HUES64 (cell line): Measurements from ENCODE around the gene HSH2D.

ENCODE experiments used
- H3K27ac ChIP-seq: 2 replicates; pipeline ENCODE4 v1.7.0; 2013; ENCODE audit warnings: low read depth, low read length, inconsistent platforms
- H3K27me3 ChIP-seq: 2 replicates; pipeline ENCODE4 v1.6.1; 2013; ENCODE audit warnings: mild to moderate bottlenecking, low read length; ENCODE audit not compliant: insufficient read depth
- H3K36me3 ChIP-seq: 2 replicates; pipeline ENCODE4 v1.6.1; 2013; ENCODE audit warnings: mild to moderate bottlenecking, low read length; ENCODE audit not compliant: insufficient read depth
- H3K4me1 ChIP-seq: 2 replicates; pipeline ENCODE4 v1.6.1; 2013; ENCODE audit warnings: mild to moderate bottlenecking, low read length, moderate library complexity; ENCODE audit not compliant: insufficient read depth
- H3K4me3 ChIP-seq: 2 replicates; pipeline ENCODE4 v1.5.1; 2013; ENCODE audit warnings: mild to moderate bottlenecking, low read length, moderate library complexity
- H3K9ac ChIP-seq: 2 replicates; pipeline ENCODE4 v1.6.1; 2013; ENCODE audit warnings: mild to moderate bottlenecking, low read depth, low read length
- H3K9me3 ChIP-seq: 2 replicates; pipeline ENCODE4 v1.6.1; 2013; ENCODE audit warnings: low read depth, low read length; ENCODE audit not compliant: insufficient read depth
- WGBS: fragments of 150-250, 120-280 bp; methylation state at CpG from one replicate; pipeline ENCODE4 v1.1.7; 2013; ENCODE audit warnings: missing lambda C conversion rate; 5-methylcytosine and 5-hydroxymethylcytosine counted together

The HSH2D gene

DNA sequence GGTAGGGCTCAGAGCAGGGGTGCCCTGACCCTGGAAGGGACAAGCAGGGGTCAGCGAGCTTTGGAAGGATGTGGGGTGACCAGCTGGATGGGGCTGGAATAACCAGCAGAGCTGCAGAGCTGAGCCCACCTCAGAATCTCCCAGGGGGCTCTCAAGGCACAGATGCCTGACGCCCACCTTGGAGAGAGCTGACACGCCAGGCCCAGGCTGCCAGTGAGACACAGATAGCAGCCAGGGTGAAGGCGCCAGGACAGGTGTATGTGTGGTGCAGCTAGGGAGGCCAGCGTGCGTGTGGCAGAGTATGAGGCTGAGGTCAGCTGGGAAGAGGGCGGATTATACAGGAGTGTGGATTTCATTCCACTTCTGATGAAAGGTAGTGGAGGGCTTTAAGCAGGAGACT is 63.2 kb downstream of the HSH2D start:
- H3K27me3 ChIP-seq = no peaks in the 10 kb centered on the region

DNA sequence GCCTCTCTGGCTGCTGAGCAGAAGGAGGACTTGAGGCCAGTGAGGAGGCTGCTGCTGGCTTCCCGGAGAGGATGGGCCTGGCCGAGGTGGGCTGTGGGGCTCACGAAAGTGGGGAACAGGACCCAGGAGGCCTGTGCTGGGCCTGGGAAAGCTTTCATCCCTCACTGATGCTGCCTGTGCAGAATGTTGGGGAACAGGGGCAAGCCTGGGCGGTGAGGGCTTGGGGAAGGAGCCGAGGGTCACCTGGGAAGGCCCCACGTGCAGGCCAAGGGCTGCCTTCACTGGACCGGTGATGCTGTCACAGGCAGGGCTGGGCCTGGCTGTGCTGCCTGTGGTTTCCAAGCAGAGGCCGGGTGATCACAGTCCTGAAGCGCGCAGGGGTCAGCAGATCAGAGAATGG is 63.6 kb downstream of the HSH2D start:
- H3K36me3 ChIP-seq = peaks cover 44% of the 10 kb centered on the region
- H3K27ac ChIP-seq = no peak overlapping the region
- no peak overlapping the region for H3K9ac ChIP-seq
- WGBS = 91% methylated on average over 10 of the region's 10 CpGs
- H3K4me3 ChIP-seq = no peak overlapping the region
- H3K9me3 ChIP-seq = no peaks in the 10 kb centered on the region
- no peaks in the 10 kb centered on the region for H3K27me3 ChIP-seq
- H3K4me1 ChIP-seq = no peaks in the 10 kb centered on the region

More for the DNA sequence above, 63.2 kb downstream of the HSH2D start:
- Histone ChIP-seq H3K4me1 (no peaks in the 10 kb centered on the region), H3K27ac (no peak overlapping the region), H3K9me3 (no peaks in the 10 kb centered on the region), H3K9ac (no peak overlapping the region), H3K36me3 (peaks cover 44% of the 10 kb centered on the region), H3K4me3 (no peak overlapping the region)
- 95% methylated on average over 7 of the region's 7 CpGs for WGBS

DNA sequence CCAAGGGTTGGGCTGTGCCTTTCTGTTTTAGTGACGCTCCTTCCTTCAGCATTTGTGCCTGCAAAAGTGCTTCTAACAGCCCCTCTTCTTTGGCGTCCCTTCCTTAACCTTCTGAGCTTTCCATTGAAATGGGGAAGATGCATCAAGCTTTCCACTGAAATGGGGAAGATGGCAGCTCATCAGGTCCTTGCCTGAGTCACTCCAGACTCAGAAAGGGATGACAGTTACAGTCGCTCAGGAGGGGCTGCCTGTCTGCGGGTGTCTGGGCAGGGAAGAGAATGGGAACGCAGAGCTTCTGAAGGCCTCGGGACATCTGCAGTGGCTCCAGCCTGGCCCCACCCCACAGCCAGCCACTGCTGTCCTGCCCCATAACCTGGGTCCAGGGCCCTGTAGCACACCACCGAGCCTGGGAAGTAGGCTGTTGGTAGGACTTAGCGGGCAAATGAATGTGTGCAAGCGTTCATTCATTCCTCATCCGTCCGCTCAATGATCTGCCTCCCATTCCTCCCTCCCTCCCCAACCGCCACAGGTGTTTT is 64.1 kb downstream of the HSH2D start:
- no peak overlapping the region for H3K4me3 ChIP-seq
- WGBS = 94% methylated on average over 12 of the region's 12 CpGs

More for the DNA sequence above, 64.1 kb downstream of the HSH2D start:
- H3K9ac ChIP-seq = no peak overlapping the region
- no peaks in the 10 kb centered on the region for H3K4me1 ChIP-seq
- H3K27ac ChIP-seq = no peak overlapping the region
- no peaks in the 10 kb centered on the region for H3K27me3 ChIP-seq
- H3K9me3 ChIP-seq = no peaks in the 10 kb centered on the region
- H3K36me3 ChIP-seq = peaks cover 44% of the 10 kb centered on the region
